Ishikawa (cell line): ENCODE data around the gene HAL.

Experiments
- CEBPB ChIP-seq: IDR thresholded peaks from 2 replicates; pipeline ENCODE4 v1.6.1; 2012
- CREB1 ChIP-seq: IDR thresholded peaks from 2 replicates; pipeline ENCODE4 v1.6.1; 2012; ENCODE audit warnings: low read depth
- EP300 ChIP-seq: IDR thresholded peaks from 2 replicates; pipeline ENCODE4 v1.6.1; 2012; ENCODE audit warnings: borderline replicate concordance
- MAX ChIP-seq: IDR thresholded peaks from 2 replicates; pipeline ENCODE4 v1.6.1; 2012
- NFIC ChIP-seq: IDR thresholded peaks from 2 replicates; pipeline ENCODE4 v1.6.1; 2012
- REST ChIP-seq: IDR thresholded peaks from 2 replicates; pipeline ENCODE4 v1.6.1; 2012; ENCODE audit warnings: low read depth, mild to moderate bottlenecking
- TAF1 ChIP-seq: IDR thresholded peaks from 2 replicates; pipeline ENCODE4 v1.6.1; 2012; ENCODE audit warnings: low read depth, mild to moderate bottlenecking
- TCF12 ChIP-seq: IDR thresholded peaks from 2 replicates; pipeline ENCODE4 v1.6.1; 2012; ENCODE audit warnings: low read depth
- TEAD4 ChIP-seq: IDR thresholded peaks from 2 replicates; pipeline ENCODE4 v1.6.1; 2012
- USF1 ChIP-seq: IDR thresholded peaks from 2 replicates; pipeline ENCODE4 v1.6.1; 2012
- YY1 ChIP-seq: IDR thresholded peaks from 2 replicates; pipeline ENCODE4 v1.6.1; 2012; ENCODE audit warnings: low read depth

- TF ChIP-seq NFIC (no peak), YY1 (no peak), CEBPB (no peak), MAX (no peak), CREB1 (no peak), TCF12 (no peak), EP300 (no peak), TEAD4 (no peak), TAF1 (no peak), USF1 (no peak), REST (no peak)
Observed at GRCh38 chr12:96033549-96034389, 37.6 kb upstream of the HAL start.
